GM19193 (cell line): ENCODE measurements around the gene UBE2H.
A peak's percentile ranks its signal among the peaks of the same experiment; 100 is the strongest.

Experiments
- POLR2A ChIP-seq: IDR thresholded peaks from 4 replicates; pipeline ENCODE4 v1.6.1; 2011; ENCODE audit not compliant: insufficient read depth, insufficient read length; ENCODE audit errors: extremely low read depth

UBE2H gene

GRCh38 chr7:129958643-129959470 is 6.1 kb upstream of the UBE2H start:
- no peak for TF ChIP-seq POLR2A

GRCh38 chr7:129955993-129956543 is 3.3 kb upstream of the UBE2H start:
- no peak for TF ChIP-seq POLR2A

GRCh38 chr7:129952086-129952652 is 591 bp downstream of the UBE2H start:
- TF ChIP-seq POLR2A = no peak

GRCh38 chr7:129951226-129952085 is 1.3 kb downstream of the UBE2H start:
- no peak for TF ChIP-seq POLR2A

GRCh38 chr7:129950933-129951225 is 1.9 kb downstream of the UBE2H start:
- TF ChIP-seq POLR2A = no peak

GRCh38 chr7:129950191-129950932 is 2.4 kb downstream of the UBE2H start:
- no peak for TF ChIP-seq POLR2A

GRCh38 chr7:129949292-129950133 is 3.2 kb downstream of the UBE2H start:
- peak; percentile 25 for TF ChIP-seq POLR2A

GRCh38 chr7:129948877-129949291 is 3.9 kb downstream of the UBE2H start:
- TF ChIP-seq POLR2A = no peak

- TF ChIP-seq POLR2A = no peak
Observed at GRCh38 chr7:129948338-129948737, 4.4 kb downstream of the UBE2H start.

- no peak for TF ChIP-seq POLR2A
Observed at GRCh38 chr7:129947701-129948100, 5.1 kb downstream of the UBE2H start.

GRCh38 chr7:129947049-129947448 is 5.7 kb downstream of the UBE2H start:
- TF ChIP-seq POLR2A = no peak

- TF ChIP-seq POLR2A = no peak
Observed at GRCh38 chr7:129946282-129946681, 6.5 kb downstream of the UBE2H start.

- TF ChIP-seq POLR2A = no peak
Observed at GRCh38 chr7:129943352-129943751, 9.4 kb downstream of the UBE2H start.

GRCh38 chr7:129940329-129940728 is 12.4 kb downstream of the UBE2H start:
- no peak for TF ChIP-seq POLR2A

- no peak for TF ChIP-seq POLR2A
Observed at GRCh38 chr7:129939881-129940280, 12.9 kb downstream of the UBE2H start.

- TF ChIP-seq POLR2A = no peak
Observed at GRCh38 chr7:129933627-129934026, 19.1 kb downstream of the UBE2H start.
